Keratinocyte (primary cell): ENCODE results near the gene PCDHGB1. TPM values are rescaled to one million over a fixed set of nuclear protein-coding genes. Genes with fewer than 3 reads are reported as not detected.

Experiments used
- DNase-seq: peaks from one replicate; pipeline ENCODE4 v3.0.0-alpha.2; 2011; ENCODE audit warnings: low read depth, missing footprints, low spot score
- FAIRE-seq: peaks from 2 replicates; lab custom pipeline; 2011; peaks lifted over from hg19 to GRCh38; lab: Jason Lieb, UNC
- H2AFZ ChIP-seq: 2 replicates; pipeline ENCODE4 v1.6.0; 2012; ENCODE audit warnings: low read length, control low read depth, inconsistent platforms; ENCODE audit not compliant: control insufficient read depth
- H3K27ac ChIP-seq: 2 replicates; pipeline ENCODE4 v1.5.1; 2011; ENCODE audit warnings: low read length; ENCODE audit not compliant: control insufficient read depth, insufficient read depth
- H3K27me3 ChIP-seq: 3 replicates; pipeline ENCODE4 v1.6.0; 2011; ENCODE audit warnings: low read length; ENCODE audit not compliant: control insufficient read depth, insufficient read depth; ENCODE audit errors: extremely low read depth
- H3K36me3 ChIP-seq, 2 experiments: 2 replicates in 1 of 2; 3 replicates in 1 of 2; pipeline ENCODE4 v1.5.1; 2011; ENCODE audit warnings: low read length in 2 of 2, mild to moderate bottlenecking in 1 of 2; ENCODE audit not compliant: control insufficient read depth in 2 of 2, insufficient read depth in 2 of 2; ENCODE audit errors: extremely low read depth in 1 of 2
- H3K4me1 ChIP-seq: 3 replicates; pipeline ENCODE4 v1.5.1; 2011; ENCODE audit warnings: low read length; ENCODE audit not compliant: control insufficient read depth, insufficient read depth; ENCODE audit errors: extremely low read depth
- H3K4me2 ChIP-seq: 3 replicates; pipeline ENCODE4 v1.6.0; 2011; ENCODE audit warnings: low read depth, low read length; ENCODE audit not compliant: control insufficient read depth, insufficient read depth; ENCODE audit errors: extremely low read depth
- H3K4me3 ChIP-seq, 3 experiments: fragments of 200-600 bp in 1 of 3; sonication (generic) in 1 of 3; 2 replicates in 2 of 3; 3 replicates in 1 of 3; pipeline ENCODE4 v1.5.1; 2011 to 2016; ENCODE audit warnings: low read length in 3 of 3, mild to moderate bottlenecking in 3 of 3, control low read depth in 2 of 3, inconsistent platforms in 1 of 3, low read depth in 1 of 3, mixed read lengths in 1 of 3, mixed run types in 1 of 3, moderate library complexity in 1 of 3; ENCODE audit not compliant: control insufficient read depth in 2 of 3, insufficient read depth in 2 of 3; ENCODE audit errors: extremely low read depth in 1 of 3
- H3K79me2 ChIP-seq: 2 replicates; pipeline ENCODE4 v1.6.0; 2012; ENCODE audit warnings: low read length; ENCODE audit not compliant: control insufficient read depth, insufficient read depth
- H3K9ac ChIP-seq: 3 replicates; pipeline ENCODE4 v1.6.0; 2011; ENCODE audit warnings: low read length; ENCODE audit not compliant: control insufficient read depth, insufficient read depth; ENCODE audit errors: extremely low read depth
- H3K9me1 ChIP-seq: 3 replicates; pipeline ENCODE4 v1.6.0; 2011; ENCODE audit warnings: low read length; ENCODE audit not compliant: control insufficient read depth, insufficient read depth; ENCODE audit errors: extremely low read depth
- H3K9me3 ChIP-seq: 2 replicates; pipeline ENCODE4 v1.5.1; 2012; ENCODE audit warnings: low read depth, low read length; ENCODE audit not compliant: control insufficient read depth
- H4K20me1 ChIP-seq: 3 replicates; pipeline ENCODE4 v1.6.0; 2011; ENCODE audit warnings: low read length; ENCODE audit not compliant: control insufficient read depth, insufficient read depth; ENCODE audit errors: extremely low read depth
- EZH2 ChIP-seq: IDR thresholded peaks from one replicate; pipeline ENCODE4 v1.6.1; 2012; ENCODE audit warnings: inconsistent platforms, mild to moderate bottlenecking, low read length, moderate library complexity
- dilution Hi-C: fragments of 300-500 bp; cut with MboI; formaldehyde crosslinking; loops from one replicate; pipeline ENCODE4 v1.7.0; 2020; ENCODE audit warnings: low sequenced_read_pairs; ENCODE audit not compliant: extremely low pct_ligation_motif_present
- polyA plus RNA-seq, 5 experiments: library from polyadenylated mRNA; depleted of rRNA in 3 of 5; stranded (reverse) in 3 of 5; stranded (forward) in 1 of 5; unstranded in 1 of 5; fragments of >200 nt; gene quantifications; 1 replicate in 1 of 5; 2 replicates in 3 of 5; 3 replicates in 1 of 5; pipeline versions ENCODE4 v1.2.1 to v1.2.3, GENCODE V29; 2011 to 2012; ENCODE audit warnings: missing spikeins in 2 of 5, low read depth in 1 of 5, low replicate concordance in 1 of 5
- TF ChIP-seq, protein P1 (sequence below), 3 experiments: IDR thresholded peaks in 1 of 3; conservative IDR thresholded peaks in 1 of 3; optimal IDR thresholded peaks in 1 of 3; 2 replicates in 2 of 3; 3 replicates in 1 of 3; pipeline versions ENCODE3 to v1.5.1; 2011; ENCODE audit warnings: low read length in 3 of 3, mild to moderate bottlenecking in 3 of 3, moderate library complexity in 2 of 3, control low read depth in 1 of 3, inconsistent platforms in 1 of 3; ENCODE audit not compliant: insufficient read depth in 2 of 3; ENCODE audit errors: extremely low read depth in 1 of 3

Gene PCDHGB1
- polyA plus RNA-seq, 1 donor (not counting 4 experiments of a cell fraction or from before 2014, with no cell fraction given) = 0.08 TPM

DNA sequence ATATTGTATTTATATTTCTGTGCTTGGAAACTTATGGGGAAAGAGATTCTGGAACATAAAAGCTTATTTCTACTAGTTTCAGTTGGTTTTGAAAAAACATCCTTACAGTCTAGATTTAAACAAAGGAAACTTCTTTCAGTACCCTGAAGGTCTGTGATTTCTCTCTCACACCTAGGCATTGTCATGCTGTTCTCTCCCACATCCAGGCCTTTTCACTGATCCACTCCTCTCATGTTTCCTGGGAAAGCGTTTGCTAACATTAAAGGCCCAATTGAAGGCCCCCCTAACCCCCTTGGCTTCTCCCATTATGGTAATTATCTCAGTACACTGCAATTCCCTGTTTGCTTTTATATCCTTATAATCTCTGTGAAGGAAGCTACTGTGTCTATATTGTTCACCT lies 7.1 kb upstream of the PCDHGB1 start:
- peaks cover 16% of the 10 kb centered on the region for H3K9me3 ChIP-seq
- no peak overlapping the region for H3K4me2 ChIP-seq
- H3K9me1 ChIP-seq = no peaks in the 10 kb centered on the region
- H3K4me3 ChIP-seq = no peak overlapping the region
- peaks cover 11% of the 10 kb centered on the region for H3K27me3 ChIP-seq
- H3K27ac ChIP-seq = no peak overlapping the region
- H3K79me2 ChIP-seq = no peaks in the 10 kb centered on the region
- H3K36me3 ChIP-seq = no peaks in the 10 kb centered on the region
- H2AFZ ChIP-seq = no peak overlapping the region
- no peak for TF ChIP-seq EZH2
- TF ChIP-seq, protein P1, sequence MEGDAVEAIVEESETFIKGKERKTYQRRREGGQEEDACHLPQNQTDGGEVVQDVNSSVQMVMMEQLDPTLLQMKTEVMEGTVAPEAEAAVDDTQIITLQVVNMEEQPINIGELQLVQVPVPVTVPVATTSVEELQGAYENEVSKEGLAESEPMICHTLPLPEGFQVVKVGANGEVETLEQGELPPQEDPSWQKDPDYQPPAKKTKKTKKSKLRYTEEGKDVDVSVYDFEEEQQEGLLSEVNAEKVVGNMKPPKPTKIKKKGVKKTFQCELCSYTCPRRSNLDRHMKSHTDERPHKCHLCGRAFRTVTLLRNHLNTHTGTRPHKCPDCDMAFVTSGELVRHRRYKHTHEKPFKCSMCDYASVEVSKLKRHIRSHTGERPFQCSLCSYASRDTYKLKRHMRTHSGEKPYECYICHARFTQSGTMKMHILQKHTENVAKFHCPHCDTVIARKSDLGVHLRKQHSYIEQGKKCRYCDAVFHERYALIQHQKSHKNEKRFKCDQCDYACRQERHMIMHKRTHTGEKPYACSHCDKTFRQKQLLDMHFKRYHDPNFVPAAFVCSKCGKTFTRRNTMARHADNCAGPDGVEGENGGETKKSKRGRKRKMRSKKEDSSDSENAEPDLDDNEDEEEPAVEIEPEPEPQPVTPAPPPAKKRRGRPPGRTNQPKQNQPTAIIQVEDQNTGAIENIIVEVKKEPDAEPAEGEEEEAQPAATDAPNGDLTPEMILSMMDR (optimal IDR thresholded peaks at IDR 0.05 in 1 of 3, IDR thresholded peaks at IDR 0.05 in 1 of 3, conservative IDR thresholded peaks at IDR 0.05 in 1 of 3; ENCODE audit: extremely low read depth in 1 of 3, insufficient read depth in 2 of 3, low read length in 3 of 3) = no peak
- no peak for FAIRE-seq
- DNase-seq = no peak
- no peak overlapping the region for H3K9ac ChIP-seq
- H4K20me1 ChIP-seq = no peaks in the 10 kb centered on the region
- dilution Hi-C loops = no loop called here
- H3K4me1 ChIP-seq = no peaks in the 10 kb centered on the region

DNA sequence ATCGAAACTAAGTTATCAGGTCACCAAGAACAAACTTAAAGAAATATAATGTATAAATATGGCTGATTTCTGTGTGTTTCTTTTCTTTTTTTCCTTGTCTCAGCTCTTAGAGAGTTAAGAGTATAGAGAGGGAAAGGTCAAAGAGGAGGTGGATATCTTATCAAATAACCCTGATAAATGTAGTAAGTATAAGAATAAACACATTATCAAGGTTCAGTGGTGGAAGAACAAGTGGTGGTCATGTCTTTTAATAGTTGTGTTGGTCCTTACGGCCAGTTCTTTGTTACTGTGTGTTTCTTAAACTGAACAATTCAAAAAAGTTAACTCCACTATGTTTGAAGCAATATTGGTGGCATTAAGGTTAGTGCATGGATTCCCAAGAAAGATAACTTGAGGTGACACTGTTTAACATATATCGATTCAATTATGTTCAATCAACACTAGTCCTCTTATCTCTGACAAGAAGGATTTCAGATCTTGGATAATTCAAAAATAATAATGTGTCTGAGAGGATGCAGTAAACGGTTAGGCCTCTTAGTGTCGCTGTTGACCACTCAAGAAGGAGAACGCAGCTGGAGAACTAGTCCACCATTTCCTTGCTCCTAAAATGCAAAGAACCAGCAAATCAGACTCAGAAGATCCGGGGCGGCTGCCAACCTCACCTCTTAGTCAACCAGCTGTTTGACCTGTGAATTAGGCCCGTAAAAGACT lies 6.5 kb upstream of the PCDHGB1 start, which contains the start of gene PCDHGA3:
TSS of gene PCDHGA3 (plus strand) at position 588 of the 711 bp plus-strand sequence. CDS start 205 bp downstream, outside the sequence.
- no peak for FAIRE-seq

More for the DNA sequence above, 6.5 kb upstream of the PCDHGB1 start, which contains the start of gene PCDHGA3:
- Histone ChIP-seq H3K9me3 (peaks cover 16% of the 10 kb centered on the region), H3K27me3 (peaks cover 11% of the 10 kb centered on the region), H3K4me3 (peak within 1 kb of the TSS in 1 of 3 experiments; percentile 13), H3K9me1 (no peaks in the 10 kb centered on the region), H3K36me3 (no peaks in the 10 kb centered on the region), H4K20me1 (no peaks in the 10 kb centered on the region), H3K79me2 (no peaks in the 10 kb centered on the region), H3K27ac (no peak within 1 kb of the TSS), H3K9ac (no peak within 1 kb of the TSS), H3K4me1 (no peaks in the 10 kb centered on the region), H2AFZ (peak within 1 kb of the TSS; percentile 26), H3K4me2 (peak within 1 kb of the TSS; percentile 14)
- DNase-seq = no peak
- TF ChIP-seq, protein P1 (optimal IDR thresholded peaks at IDR 0.05 in 1 of 3, IDR thresholded peaks at IDR 0.05 in 1 of 3, conservative IDR thresholded peaks at IDR 0.05 in 1 of 3; ENCODE audit: extremely low read depth in 1 of 3, insufficient read depth in 2 of 3, low read length in 3 of 3) = peak; percentile 19 to 43 (median 43)
- TF ChIP-seq EZH2 = no peak
- dilution Hi-C loops = no loop called here
